KOPT-K1 (cell line): ENCODE measurements around the gene TNFRSF4.
"Not testable (repeated sequence)": the region's sequence is repeated elsewhere in the genome, so short reads cannot be mapped to it uniquely, and the experiment has no call there.

Source experiments
- H3K27ac ChIP-seq: fragments of 200-600 bp; sonication (generic); 2 replicates; pipeline ENCODE4 v1.5.1; 2016; ENCODE audit warnings: antibody characterized with exemption, mild to moderate bottlenecking, low read depth, low read length; ENCODE audit not compliant: poor library complexity, severe bottlenecking
- H3K36me3 ChIP-seq: fragments of 200-600 bp; sonication (generic); 2 replicates; pipeline ENCODE4 v1.5.1; 2017; ENCODE audit warnings: antibody characterized with exemption, mild to moderate bottlenecking, low read length, moderate library complexity; ENCODE audit not compliant: insufficient read depth
- H3K9me3 ChIP-seq: fragments of 200-600 bp; sonication (generic); 2 replicates; pipeline ENCODE4 v1.5.1; 2017; ENCODE audit warnings: antibody characterized with exemption, low read length, mild to moderate bottlenecking; ENCODE audit not compliant: insufficient read depth, poor library complexity, severe bottlenecking

The TNFRSF4 gene

DNA sequence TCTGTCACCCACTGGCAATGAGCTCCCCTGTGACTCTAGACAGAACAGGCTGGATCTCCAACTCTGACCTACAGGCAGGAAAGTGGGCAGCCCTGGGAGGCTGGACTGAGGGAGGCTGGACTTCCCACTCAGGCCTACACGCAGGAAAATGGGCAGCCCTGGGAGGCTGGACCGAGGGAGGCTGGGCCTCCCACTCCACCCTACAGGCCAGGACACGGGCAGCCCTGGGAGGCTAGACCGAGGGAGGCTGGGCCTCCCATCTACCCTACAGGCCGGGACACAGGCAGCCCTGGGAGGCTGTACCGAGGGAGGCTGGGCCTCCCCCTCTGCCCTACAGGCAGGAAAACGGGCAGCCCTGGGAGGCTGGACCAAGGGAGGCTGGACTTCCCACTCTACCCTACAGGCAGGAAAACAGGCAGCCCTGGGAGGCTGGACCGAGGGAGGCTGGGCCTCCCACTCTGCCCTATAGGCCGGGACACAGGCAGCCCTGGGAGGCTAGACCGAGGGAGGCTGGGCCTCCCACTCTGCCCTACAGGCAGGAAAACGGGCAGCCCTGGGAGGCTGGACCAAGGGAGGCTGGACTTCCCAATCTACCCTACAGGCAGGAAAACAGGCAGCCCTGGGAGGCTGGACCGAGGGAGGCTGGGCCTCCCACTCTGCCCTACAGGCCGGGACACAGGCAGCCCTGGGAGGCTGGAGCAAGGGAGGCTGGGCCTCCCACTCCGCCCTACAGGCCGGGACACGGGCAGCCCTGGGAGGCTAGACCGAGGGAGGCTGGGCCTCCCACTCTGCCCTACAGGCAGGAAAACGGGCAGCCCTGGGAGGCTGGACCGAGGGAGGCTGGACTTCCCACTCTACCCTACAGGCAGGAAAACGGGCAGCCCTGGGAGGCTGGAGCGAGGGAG, 34.3 kb upstream of the TNFRSF4 start:
- not testable (repeated sequence) for H3K27ac ChIP-seq, H3K9me3 ChIP-seq
- H3K36me3 ChIP-seq = peaks cover 10% of the 10 kb centered on the region; the same call in 1 of the 2 replicates

DNA sequence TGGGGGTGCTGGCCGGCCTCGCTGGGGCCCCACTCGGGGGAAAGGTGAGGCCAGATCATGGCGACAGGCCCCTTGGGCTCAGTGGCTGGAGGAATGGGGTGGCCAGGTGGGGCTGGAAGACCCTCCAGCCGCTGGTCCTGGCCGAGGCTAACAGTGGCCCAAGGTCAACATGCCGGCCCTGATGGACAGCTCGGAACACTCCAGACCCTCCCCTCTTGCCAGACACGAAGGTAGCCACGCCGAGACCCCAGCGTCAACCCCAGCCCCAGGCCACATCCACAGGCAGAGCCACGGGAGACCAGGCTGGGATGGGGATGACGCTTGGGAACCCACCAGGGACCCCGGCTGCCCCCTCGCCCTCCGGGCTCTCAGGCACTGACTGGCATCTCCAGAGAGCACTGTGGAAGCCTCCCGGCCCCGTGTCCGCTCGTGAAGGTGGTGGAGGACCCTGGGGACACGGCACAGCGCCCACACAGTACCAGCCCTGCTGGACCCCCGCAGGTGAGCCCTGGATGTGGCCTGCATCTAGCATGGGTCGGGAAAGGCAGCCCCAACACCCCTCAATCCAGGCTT, 33.5 kb upstream of the TNFRSF4 start:
- H3K36me3 ChIP-seq = 0 out of 2 replicates have a peak, but pooled peaks cover 2% of the 10 kb centered on the region
- no peaks in the 10 kb centered on the region for H3K9me3 ChIP-seq
- no peak overlapping the region for H3K27ac ChIP-seq

DNA sequence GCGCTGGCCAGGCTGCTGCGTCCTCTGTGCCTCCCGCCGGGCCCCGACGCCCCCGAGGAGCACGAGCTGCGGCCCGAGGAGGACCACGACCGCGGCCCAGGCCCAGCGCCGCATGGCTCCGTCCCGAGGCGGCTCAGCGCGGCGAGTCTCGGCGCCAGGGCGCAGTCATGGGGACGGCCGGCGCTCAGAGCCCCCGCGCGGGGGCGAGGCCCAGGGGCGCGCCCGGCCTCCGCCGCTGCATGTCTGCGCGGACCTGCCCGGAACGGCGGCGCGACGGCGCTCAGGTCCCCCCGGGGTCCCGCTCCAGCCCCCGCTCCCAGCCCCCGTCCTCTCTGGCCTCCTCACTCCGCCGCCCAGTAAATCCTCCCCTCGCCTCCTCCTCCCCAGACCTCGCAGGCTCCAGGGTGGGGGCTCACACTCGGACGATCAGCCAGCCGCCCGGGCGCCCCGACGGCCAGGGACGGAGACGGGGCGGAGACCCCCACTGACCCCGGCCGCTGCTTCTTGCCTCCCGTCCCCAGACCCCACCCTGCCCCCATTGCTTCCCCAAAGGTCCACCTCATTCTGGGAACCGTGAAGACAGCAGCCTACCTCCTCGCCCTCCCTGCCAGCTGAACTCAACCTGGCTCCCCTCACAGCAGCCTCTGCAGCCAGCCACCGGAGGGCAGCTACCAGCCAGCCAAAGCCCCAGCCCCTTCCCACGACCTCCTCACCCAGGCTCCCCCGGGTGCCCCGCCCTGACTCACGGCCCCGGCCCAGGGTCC, 32.8 kb upstream of the TNFRSF4 start, which contains the start of gene C1QTNF12:
Gene C1QTNF12 (minus strand): TSS at position 146 of the 764 bp plus-strand sequence. CDS start 32 bp downstream, at position 114.
- Histone ChIP-seq H3K27ac (no peak within 1 kb of the TSS), H3K9me3 (no peaks in the 10 kb centered on the region), H3K36me3 (no peaks in the 10 kb centered on the region)

DNA sequence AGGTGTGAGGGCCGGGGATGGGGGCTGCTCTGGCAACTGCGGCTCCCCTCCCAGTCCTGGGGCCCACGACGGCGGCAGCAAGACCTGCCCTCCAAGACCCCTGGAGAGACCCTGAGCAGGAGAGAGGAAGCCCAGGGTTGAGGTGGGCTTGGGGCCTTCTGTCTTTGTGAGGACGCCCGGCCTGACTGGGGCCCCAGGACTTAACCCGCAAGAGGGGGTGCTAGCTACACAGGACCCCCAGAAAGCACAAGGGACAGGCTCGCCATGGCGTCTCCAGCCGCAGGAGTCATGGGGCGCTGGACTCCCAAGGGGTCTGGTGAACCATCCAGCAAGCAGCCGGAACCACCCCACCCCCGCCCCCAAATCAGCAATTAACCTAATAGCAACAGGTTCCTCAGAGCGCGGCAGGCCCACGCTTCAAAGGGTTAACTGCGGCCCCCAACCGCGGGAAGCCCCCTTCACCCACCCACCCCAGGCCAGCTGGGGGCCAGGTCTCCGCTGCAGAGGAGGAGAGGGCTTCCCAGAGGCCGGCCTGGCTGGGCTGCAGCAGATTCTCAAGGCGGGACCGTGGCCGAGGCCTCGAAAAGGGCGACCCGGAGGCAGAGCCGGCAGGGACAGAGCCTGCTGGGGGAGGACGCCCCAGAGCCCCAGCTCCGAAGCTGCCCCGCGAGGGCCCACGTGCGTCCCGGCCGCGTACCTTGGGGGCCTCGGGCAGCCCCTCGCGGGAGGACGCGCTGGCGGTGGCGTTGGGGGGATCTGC, 32.0 kb upstream of the TNFRSF4 start:
- no peaks in the 10 kb centered on the region for H3K9me3 ChIP-seq
- H3K27ac ChIP-seq = no peak overlapping the region
- no peaks in the 10 kb centered on the region for H3K36me3 ChIP-seq

DNA sequence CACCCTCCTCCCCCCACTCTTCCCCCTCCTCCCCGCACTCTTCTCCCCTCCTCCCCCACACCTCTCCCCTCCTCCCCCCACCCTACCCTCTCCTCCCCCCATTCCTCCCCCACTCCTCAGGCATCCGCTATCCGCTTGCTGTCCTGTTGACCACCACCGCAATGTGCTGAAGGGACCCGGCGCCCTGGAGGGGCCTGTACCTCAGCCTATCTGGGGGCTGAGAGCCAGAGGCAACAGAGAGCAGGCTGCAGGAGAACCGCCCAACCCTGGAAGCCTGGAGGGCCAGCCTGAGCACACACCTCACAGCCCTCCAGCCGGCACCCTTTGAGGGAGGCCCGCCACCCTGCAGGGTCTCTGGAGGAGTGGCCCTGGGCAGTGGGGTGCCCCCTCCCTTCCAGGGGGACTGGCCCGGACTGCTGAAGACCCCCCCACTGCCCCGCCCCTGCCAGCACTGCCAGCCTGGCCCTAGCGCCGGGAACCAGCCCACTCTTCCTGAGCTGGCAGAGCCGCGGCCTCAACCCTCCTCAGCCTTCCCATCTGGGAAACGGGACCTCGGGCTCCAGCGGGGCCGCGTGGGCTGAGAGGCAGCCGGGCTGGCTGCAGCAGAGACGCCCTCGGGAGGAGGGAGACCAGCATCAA, 31.3 kb upstream of the TNFRSF4 start:
- no peak overlapping the region for H3K27ac ChIP-seq
- H3K36me3 ChIP-seq = no peaks in the 10 kb centered on the region
- no peaks in the 10 kb centered on the region for H3K9me3 ChIP-seq

DNA sequence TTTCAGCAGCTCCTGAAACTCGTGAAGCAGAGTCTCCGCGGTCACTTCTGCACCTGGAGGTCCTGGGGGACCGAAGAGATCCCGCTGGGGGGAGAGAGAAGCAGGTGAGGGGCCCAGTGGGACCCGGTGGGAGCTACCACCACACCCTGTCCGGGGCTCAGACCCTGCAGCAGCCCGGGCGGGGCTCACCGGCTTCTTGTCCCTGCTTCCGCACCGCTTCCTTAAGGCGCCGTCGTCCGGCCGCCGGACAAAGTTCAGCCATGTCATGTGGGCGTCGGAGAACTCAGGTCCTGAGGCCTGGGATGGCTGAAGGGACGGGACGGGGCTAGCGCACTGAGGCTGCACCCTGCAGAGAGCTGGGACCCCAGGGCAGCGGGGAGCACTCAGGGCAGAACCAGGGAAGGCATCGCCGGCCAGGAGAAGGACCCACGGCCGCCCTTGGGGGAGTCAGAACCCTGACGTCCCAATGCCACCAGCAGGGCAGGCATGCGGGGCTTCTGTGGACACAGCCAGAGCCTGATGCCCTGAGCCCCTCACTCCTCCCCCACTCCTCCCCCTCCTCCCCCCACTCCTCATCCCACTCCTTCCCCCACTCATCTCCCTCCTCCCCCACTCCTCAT, 30.3 kb upstream of the TNFRSF4 start:
- H3K27ac ChIP-seq = no peak overlapping the region
- no peaks in the 10 kb centered on the region for H3K36me3 ChIP-seq
- no peaks in the 10 kb centered on the region for H3K9me3 ChIP-seq

DNA sequence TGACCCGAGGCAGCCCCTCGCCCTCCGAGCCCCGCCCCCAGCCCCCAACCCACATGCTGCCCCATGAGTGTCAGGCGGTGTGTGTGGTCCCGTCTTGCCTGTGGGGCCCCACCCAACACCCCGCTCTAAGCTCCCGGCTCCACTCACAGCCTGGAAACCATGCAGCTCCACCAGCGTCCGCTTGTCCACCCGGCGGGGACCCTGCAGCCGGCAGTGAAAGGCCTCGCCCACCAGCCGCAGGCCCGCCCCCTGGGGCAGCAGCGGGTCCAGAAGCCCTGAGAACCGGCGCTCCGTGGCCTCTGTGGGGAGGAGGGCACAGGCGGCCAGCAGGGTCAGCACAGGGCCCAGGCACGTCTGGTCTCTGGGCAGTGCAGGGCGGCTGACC, 29.8 kb upstream of the TNFRSF4 start:
- no peaks in the 10 kb centered on the region for H3K9me3 ChIP-seq
- no peaks in the 10 kb centered on the region for H3K36me3 ChIP-seq
- H3K27ac ChIP-seq = no peak overlapping the region

DNA sequence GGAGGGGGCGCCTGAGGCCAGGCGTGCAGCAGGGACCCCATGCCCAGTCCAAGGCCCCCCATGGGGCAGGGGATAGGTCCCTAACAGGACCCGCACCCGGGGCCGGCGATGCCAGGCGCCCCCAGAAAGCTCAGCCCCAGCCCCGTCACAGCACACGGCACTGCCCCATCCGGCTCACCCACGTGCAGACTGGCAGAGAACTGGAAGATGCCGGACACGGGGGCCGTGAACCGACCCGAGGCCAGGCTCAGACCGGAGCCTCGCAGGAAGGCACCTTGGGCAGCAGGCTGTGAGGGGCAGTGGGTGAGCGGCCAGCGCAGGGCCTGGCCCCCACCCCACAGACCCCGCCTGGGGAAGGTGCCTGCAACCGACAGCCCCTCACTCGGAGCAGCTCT, 29.3 kb upstream of the TNFRSF4 start:
- Histone ChIP-seq H3K27ac (no peak overlapping the region), H3K36me3 (no peaks in the 10 kb centered on the region), H3K9me3 (no peaks in the 10 kb centered on the region)

DNA sequence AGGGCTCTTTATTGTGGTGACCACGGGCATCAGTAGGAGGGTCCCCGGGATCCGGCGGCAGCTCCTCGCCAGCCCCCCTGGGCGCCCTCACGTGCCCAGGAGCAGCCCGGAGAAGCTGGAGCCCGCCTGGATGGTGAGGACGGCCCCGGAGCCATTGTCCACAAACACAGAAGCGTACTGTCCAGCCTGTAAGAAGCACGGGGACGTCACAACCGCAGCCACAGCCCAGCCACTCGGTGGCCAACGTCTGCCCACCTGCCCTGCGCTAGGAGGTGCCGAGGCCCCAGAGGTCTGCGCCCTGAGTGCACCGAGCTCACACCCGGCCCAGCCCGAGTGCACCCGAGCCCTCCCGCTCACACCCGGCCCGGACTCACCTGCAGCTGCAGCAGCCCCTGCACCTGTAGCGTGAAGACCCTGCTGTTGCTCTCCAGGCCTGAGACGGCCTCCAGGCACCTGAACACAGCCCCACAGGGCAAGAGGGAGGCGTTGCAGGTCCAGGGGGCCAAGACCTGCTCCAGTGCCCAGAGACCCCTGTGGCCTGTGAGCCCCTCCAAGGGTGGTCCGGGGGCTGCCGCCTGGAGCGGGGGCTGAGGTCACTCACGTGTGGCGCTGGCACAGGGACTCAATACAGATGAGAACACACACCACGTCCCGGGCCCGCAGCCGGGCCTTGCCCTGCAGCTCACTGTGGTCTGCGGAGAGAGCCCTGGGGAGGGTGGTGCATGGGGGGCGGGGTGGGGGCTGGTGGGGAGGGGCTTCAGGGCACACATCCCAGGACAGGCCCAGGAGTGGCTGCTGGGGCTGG, 28.7 kb upstream of the TNFRSF4 start:
- Histone ChIP-seq H3K27ac (no peak overlapping the region), H3K36me3 (no peaks in the 10 kb centered on the region), H3K9me3 (no peaks in the 10 kb centered on the region)

DNA sequence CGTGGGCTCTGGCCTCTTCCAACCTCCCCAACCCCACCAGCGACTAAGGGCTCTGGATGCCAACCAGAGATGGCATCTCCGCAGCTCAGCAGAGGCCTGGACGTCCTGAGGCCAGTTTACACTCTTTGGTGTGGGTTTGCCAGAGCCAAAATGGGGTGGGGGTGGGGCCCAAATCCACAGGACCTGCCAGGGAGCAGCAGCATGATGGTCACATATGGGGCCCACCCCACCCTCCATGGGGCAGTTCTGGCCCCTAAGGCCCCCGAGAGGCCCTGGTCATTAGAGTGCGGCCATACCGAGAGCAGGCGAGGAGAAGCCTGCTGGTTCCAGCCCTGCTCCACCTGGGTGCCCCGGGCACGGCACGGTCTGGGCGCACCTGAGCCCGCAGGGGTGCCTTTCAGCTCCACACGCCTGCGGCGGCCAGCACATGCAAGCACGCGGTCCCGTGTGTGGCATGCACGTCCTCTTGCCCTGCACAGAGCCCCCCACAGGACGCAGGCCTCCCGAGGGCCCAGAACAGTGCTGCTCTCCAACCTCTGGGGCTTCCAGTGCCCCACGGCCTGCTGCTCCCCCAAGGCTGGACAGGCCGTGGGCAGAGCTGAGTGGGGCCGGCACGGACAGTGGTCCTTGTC, 27.8 kb upstream of the TNFRSF4 start:
- no peak overlapping the region for H3K27ac ChIP-seq
- H3K9me3 ChIP-seq = no peaks in the 10 kb centered on the region
- H3K36me3 ChIP-seq = no peaks in the 10 kb centered on the region; the same call in 1 of the 2 replicates

DNA sequence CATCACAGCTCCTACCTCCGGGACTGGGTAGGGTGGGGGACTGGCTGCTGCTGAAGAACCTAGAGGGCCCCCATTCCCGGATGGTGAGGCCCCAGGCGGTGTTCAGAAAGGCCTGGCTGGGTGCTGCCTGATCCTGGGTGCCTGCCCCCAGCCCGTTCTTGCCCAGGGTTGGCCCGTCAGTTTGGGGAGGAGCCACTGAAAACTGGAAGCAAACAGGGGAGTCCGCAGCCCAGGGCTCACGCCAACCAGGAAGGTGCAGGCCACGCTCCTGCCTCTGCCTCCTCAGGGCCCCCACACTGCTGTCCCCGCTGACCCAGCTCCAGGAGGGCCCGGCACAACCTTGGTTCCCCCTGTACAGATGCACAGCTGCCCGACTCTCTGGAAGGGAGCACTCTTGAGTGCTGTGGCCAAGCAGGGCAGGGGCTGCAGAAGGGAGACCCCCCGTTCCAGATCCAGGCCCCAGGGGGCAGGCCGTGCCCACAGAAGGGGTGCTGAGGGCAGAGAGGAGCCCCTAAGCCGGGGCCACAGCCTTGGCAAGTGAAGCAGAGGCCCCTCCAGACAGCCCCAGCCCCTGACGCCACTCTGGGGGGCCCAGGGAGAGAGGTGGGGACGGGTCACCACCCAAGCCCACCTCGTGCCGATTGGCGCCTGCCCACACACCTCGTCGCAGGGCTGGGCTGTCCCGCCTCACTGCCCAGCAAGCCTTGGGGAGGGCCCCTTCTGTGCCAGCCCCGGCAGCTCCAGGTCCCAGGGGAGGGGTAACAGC, 27.1 kb upstream of the TNFRSF4 start:
- no peak overlapping the region for H3K27ac ChIP-seq
- no peaks in the 10 kb centered on the region; the same call in 1 of the 2 replicates for H3K36me3 ChIP-seq
- no peaks in the 10 kb centered on the region for H3K9me3 ChIP-seq

DNA sequence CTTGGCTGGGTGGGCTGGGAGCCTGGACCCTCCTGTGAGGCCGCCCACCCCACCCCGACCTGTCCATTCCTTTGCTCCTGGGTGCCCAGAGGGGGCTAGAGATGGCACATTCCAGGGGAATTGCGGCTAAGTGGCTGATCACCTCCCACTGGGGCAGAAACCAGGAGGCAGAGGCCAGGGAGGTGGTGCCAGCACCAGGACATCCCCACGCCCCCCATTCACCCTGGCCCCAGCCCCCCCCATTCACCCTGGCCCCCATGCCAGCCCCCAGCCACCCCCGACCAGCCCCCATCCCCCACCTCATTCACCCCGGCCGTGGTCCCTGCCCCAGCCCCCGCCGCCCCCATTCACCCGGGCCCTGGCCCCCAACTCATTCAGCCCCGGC, 26.4 kb upstream of the TNFRSF4 start:
- Histone ChIP-seq H3K27ac (no peak overlapping the region), H3K9me3 (no peaks in the 10 kb centered on the region), H3K36me3 (peaks cover under 1% of the 10 kb centered on the region; the same call in 1 of the 2 replicates)
